K562 (cell line): ENCODE results near the gene DNAJB12. TPM values are rescaled to one million over a fixed set of nuclear protein-coding genes. Genes with fewer than 3 reads are reported as not detected.

Experiments
- ARNT ChIP-seq, 2 experiments: fragments of 450-650 bp; IDR thresholded peaks; 2 replicates each; pipeline ENCODE4 v1.6.1; 2016; ENCODE audit warnings: mild to moderate bottlenecking in 1 of 2
- ATF3 ChIP-seq, 2 experiments: fragments of 450-650 bp in 1 of 2; sonication (generic) in 1 of 2; formaldehyde crosslinking in 1 of 2; IDR thresholded peaks in 1 of 2; conservative IDR thresholded peaks in 1 of 2; 2 replicates each; pipeline versions ENCODE4 v1.6.1 to v1.8.1; 2016 to 2023; ENCODE audit warnings: mild to moderate bottlenecking in 2 of 2, moderate library complexity in 2 of 2, inconsistent platforms in 1 of 2, missing genetic modification reagents in 1 of 2
- ATF7 ChIP-seq: fragments of 450-650 bp; IDR thresholded peaks from 2 replicates; pipeline ENCODE4 v1.7.1; 2014; ENCODE audit warnings: mild to moderate bottlenecking, moderate library complexity
- CBX1 ChIP-seq: sonication (generic); IDR thresholded peaks from 2 replicates; pipeline ENCODE4 v1.6.1; 2016; ENCODE audit warnings: antibody characterized with exemption, low read depth, mild to moderate bottlenecking
- ESRRB ChIP-seq: fragments of 250-450 bp; sonication (Bioruptor Pico); IDR thresholded peaks from 2 replicates; pipeline ENCODE4 v1.5.0; 2020; ENCODE audit warnings: mild to moderate bottlenecking, moderate library complexity, borderline replicate concordance
- FOXA1 ChIP-seq: fragments of 450-650 bp; IDR thresholded peaks from 2 replicates; pipeline ENCODE4 v1.6.1; 2016; ENCODE audit warnings: mild to moderate bottlenecking, borderline replicate concordance
- GMEB1 ChIP-seq: fragments of 250-450 bp; sonication (Bioruptor Pico); IDR thresholded peaks from 2 replicates; pipeline ENCODE4 v1.4.0; 2020; ENCODE audit warnings: mild to moderate bottlenecking
- HMG20B ChIP-seq: fragments of 250-450 bp; sonication (Bioruptor Pico); IDR thresholded peaks from 2 replicates; pipeline ENCODE4 v1.5.0; 2021; ENCODE audit warnings: mild to moderate bottlenecking
- HNRNPH1 ChIP-seq: fragments of 200-400 bp; formaldehyde crosslinking; optimal IDR thresholded peaks from 2 replicates; pipeline ENCODE3; 2017; ENCODE audit warnings: low read depth, mild to moderate bottlenecking, low read length, moderate library complexity
- PHF21A ChIP-seq: fragments of 450-650 bp; IDR thresholded peaks from 2 replicates; pipeline ENCODE4 v1.6.1; 2017; ENCODE audit warnings: low read depth, borderline replicate concordance
- RBFOX2 ChIP-seq: fragments of 200-400 bp; formaldehyde crosslinking; IDR thresholded peaks from 2 replicates; pipeline ENCODE4 v1.6.1; 2017; ENCODE audit warnings: low read depth, mild to moderate bottlenecking, low read length, moderate library complexity
- SETDB1 ChIP-seq: IDR thresholded peaks from one replicate; pipeline ENCODE4 v1.6.1; 2012; ENCODE audit warnings: low read length, control low read depth, inconsistent platforms
- SOX6 ChIP-seq: fragments of 450-650 bp; IDR thresholded peaks from 2 replicates; pipeline ENCODE4 v1.6.1; 2014; ENCODE audit warnings: mild to moderate bottlenecking
- TAL1 ChIP-seq: fragments of 450-650 bp; IDR thresholded peaks from 2 replicates; pipeline ENCODE4 v1.6.1; 2016; ENCODE audit warnings: mild to moderate bottlenecking
- TCF7L2 ChIP-seq: fragments of 150-350 bp; IDR thresholded peaks from 2 replicates; pipeline ENCODE4 v1.6.1; 2016; ENCODE audit warnings: low read depth, mild to moderate bottlenecking, low read length, moderate library complexity
- TEAD2 ChIP-seq: fragments of 450-650 bp; IDR thresholded peaks from 2 replicates; pipeline ENCODE4 v1.6.1; 2016; ENCODE audit warnings: missing genetic modification characterization, control low read depth, missing compliant biosample characterization
- ZBTB12 ChIP-seq: fragments of 250-450 bp; sonication (Bioruptor Pico); IDR thresholded peaks from 2 replicates; pipeline ENCODE4 v1.4.0; 2020
- ZBTB26 ChIP-seq: fragments of 450-650 bp; formaldehyde crosslinking; IDR thresholded peaks from 2 replicates; pipeline ENCODE4 v1.4.0; 2022; ENCODE audit warnings: missing genetic modification characterization
- ZC3H11A ChIP-seq: IDR thresholded peaks from 2 replicates; pipeline ENCODE4 v1.6.1; 2012; ENCODE audit warnings: low read depth, low read length, improper control_type of control experiment
- ZNF124 ChIP-seq: sonication (generic); formaldehyde crosslinking; IDR thresholded peaks from 2 replicates; pipeline ENCODE4 v1.8.1; 2022; ENCODE audit warnings: missing genetic modification reagents
- polyA plus RNA-seq, 8 experiments: library from polyadenylated mRNA; depleted of rRNA in 4 of 8; stranded (reverse) in 5 of 8; unstranded in 3 of 8; fragments of >200 nt; fragmentation: Nextera tagmentation in 2 of 8; fragmentation: Illumina TruSeq in 1 of 8; extraction: Ambion mirVana in 2 of 8; extraction: Trizol in 1 of 8; gene quantifications; 2 replicates each; pipeline versions ENCODE4 v1.2.1 to v1.2.3, GENCODE V29; 2011 to 2014; ENCODE audit warnings: inconsistent platforms in 1 of 8, missing spikeins in 1 of 8
- total RNA-seq, 7 experiments: library from RNA; depleted of rRNA in 6 of 7; stranded (reverse); fragments of >200 nt in 6 of 7; fragmentation: Illumina TruSeq in 2 of 7; extraction: Trizol in 2 of 7; gene quantifications; 2 replicates each; pipeline versions ENCODE4 v1.2.1 to v1.2.3, GENCODE V29; 2011 to 2021; ENCODE audit warnings: low replicate concordance in 1 of 7

Gene DNAJB12
- total and polyA plus RNA-seq, 9 of the 15 experiments (the other 6 are each of a cell fraction or from before 2014, with no cell fraction given) = 3.5 to 31.5 (median 20.3) TPM

GRCh38 chr10:72328045-72328828, 26.5 kb downstream of the DNAJB12 start (continued):
- TF ChIP-seq TAL1 (no peak), TCF7L2 (no peak), HNRNPH1 (no peak), ESRRB (CRISPR knock-in tag) (no peak), FOXA1 (no peak), SOX6 (peak; percentile 38; the same call in 1 of the 2 replicates), ARNT (IDR thresholded peaks at IDR 0.05) (no peak), RBFOX2 (peak; percentile 79), ATF7 (peak; percentile 54), ZNF124 (no peak), PHF21A (no peak), GMEB1 (CRISPR knock-in tag) (peak; percentile 26; the same call in 1 of the 2 replicates), SETDB1 (no peak), TEAD2 (tag) (no peak), CBX1 (0 out of 2 replicates have a peak, but pooled peaks have one; percentile 18), ZC3H11A (no peak), ZBTB12 (CRISPR knock-in tag) (0 out of 2 replicates have a peak, but pooled peaks have one; percentile 20), ZBTB26 (no peak), HMG20B (no peak), ATF3 (IDR thresholded peaks at IDR 0.05) (no peak), ATF3 (CRISPR knock-in tag; conservative IDR thresholded peaks at IDR 0.05) (no peak)
